GM19467 (cell line): Measurements from ENCODE around the gene GIT2.
"Not testable (repeated sequence)": the region's sequence is repeated elsewhere in the genome, so short reads cannot be mapped to it uniquely, and the experiment has no call there.

Experiments used
- ATAC-seq: cut with Tn5 transposase; IDR thresholded peaks from one replicate; pipeline ENCODE4 v1.9.1; 2021; ENCODE audit warnings: mild to moderate bottlenecking, moderate library complexity; ENCODE audit not compliant: unreplicated experiment

Gene GIT2

DNA sequence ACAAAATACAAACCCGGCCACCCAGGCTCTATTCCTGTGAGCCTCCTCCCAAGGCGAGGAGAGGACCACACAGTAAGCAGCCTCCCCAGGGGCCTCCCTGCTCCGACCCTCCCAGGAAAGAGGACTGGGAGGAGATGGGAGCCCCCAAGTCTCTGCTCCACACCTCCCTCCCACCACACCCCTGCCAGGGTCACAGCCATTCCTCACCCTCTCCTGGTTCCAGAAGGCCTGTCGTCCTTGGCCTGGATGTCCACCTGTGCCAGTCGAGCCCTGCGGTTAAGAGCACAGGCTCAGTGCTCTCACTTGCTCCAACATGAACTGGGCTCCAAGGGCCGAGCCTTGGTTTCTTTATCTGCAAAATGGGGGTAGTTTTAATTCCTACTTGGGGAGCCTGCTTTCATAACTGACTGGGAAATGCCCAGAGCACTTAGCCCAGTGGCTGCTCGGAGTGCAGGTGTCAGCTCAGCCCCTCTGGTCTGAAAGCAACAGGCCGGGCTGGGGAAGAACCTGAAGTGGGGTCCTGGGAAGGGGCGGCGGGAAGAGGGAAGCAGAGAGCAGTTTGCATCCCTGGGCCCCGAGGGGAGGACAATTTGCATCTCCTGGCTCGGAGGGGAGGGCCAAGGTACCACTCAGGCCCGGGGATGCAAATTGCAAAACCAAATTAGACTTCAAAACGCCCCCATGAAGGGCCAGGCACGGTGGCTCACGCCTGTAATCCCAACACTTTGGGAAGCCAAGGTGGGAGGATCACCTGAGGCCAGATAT, 72.5 kb downstream of the GIT2 start:
- no peak for ATAC-seq

DNA sequence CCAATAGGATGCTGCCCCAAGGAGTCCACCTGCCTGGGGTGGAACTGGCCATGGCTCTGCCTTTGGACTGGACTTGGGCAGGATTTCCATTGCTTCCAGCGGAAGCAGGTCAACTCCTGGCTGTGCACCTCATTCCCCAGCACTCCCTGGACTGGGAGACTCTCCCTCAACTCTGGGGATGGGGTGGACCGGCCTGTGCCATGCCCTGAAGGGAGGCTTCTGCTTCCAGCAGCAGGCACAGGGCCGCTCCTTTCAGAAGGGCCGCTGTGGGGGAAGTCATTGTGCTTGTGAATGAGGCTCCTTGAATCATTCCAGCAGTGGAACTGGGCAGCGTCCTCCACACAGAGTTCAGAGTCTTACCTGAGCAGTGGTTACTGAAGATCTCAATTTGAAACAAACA, 73.1 kb downstream of the GIT2 start:
- no peak for ATAC-seq

DNA sequence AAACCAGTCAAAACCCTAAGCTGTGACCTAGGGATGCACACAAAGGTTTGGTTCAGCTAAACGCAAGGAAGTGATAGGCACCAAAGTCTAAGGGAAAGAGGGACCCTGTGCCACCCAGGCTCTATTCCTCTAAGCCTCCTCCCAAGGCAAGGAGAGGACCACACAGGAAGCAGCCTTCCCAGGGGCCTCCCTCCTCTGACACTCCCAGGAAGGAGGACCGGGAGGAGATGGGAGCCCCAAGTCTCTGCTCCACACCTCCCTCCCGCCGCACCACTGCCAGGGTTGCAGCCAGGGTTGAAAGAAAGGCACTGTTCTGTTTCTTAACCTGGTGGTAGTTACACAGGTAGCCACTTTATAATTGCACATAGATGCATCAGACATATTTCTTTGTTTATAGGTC, 74.2 kb downstream of the GIT2 start:
- ATAC-seq: no peak

- no peak for ATAC-seq
Measured at GRCh38 chr12:109920261-109920780, 75.8 kb downstream of the GIT2 start.

- no peak for ATAC-seq
Measured at GRCh38 chr12:109919456-109919855, 76.7 kb downstream of the GIT2 start.

- no peak for ATAC-seq
Measured at GRCh38 chr12:109916045-109916444, 80.1 kb downstream of the GIT2 start.

DNA sequence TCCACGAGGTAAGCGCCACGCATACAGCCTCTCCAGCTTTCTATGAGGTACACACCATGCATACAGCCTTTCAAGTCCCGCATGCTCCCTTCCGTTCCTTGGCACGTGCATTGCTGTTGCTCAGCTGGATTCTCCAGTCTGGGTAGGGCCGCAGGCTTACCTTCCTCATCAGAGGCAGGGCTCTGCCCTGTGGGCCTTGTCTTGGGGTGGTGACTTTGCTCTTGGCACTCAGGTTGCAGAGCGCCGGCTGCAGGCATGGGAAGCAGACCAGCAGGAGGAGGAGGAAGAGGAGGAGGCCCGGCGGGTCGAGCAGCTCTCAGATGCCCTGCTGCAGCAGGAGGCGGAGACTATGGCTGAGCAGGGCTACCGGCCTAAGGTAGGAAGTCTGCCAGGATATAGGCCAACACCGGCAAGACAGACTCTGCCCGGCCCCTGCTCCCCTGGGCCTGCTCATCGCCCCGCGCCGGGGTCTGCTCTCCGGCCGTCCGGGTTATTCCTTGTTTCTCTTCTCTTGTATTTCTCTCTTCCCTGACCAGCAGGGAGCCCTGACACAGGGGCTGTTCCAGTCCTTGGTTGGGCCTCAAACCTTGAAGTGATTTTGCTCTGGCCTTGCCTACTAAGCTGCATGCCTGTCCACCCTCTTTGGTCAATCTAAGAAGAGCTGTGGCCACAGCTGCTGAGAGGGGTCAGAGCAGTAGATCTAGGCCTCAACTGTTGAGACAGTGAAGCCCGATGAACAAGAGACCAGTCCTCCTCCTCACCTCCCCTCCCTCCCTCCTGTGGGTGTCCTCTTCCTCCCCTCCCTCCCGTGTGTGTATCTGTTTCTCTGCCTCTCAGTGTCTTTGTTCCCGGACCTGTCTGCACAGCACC, 80.8 kb downstream of the GIT2 start:
- ATAC-seq: no peak

DNA sequence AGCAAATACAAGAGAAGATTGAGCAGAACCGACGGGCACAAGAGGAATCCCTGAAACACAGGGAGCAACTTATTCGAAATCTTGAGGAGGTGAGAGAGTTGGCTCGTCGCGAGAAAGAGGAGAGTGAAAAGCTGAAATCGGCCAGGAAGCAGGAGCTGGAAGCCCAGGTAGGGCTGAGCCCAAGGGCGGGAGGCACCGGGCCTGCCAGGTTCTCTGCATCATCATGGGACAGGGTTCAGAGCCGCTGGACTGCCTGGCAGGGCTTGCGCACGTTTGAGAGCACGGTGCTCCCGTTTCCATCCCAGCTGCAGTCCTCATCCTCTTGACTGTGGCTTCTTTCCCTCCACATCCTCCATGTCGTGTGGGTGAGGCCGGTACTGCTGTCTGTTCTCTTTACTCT, 81.7 kb downstream of the GIT2 start:
- no peak for ATAC-seq

- no peak for ATAC-seq
Measured at GRCh38 chr12:109912855-109913321, 83.3 kb downstream of the GIT2 start.

GRCh38 chr12:109910969-109911348, 85.2 kb downstream of the GIT2 start:
- ATAC-seq: no peak

DNA sequence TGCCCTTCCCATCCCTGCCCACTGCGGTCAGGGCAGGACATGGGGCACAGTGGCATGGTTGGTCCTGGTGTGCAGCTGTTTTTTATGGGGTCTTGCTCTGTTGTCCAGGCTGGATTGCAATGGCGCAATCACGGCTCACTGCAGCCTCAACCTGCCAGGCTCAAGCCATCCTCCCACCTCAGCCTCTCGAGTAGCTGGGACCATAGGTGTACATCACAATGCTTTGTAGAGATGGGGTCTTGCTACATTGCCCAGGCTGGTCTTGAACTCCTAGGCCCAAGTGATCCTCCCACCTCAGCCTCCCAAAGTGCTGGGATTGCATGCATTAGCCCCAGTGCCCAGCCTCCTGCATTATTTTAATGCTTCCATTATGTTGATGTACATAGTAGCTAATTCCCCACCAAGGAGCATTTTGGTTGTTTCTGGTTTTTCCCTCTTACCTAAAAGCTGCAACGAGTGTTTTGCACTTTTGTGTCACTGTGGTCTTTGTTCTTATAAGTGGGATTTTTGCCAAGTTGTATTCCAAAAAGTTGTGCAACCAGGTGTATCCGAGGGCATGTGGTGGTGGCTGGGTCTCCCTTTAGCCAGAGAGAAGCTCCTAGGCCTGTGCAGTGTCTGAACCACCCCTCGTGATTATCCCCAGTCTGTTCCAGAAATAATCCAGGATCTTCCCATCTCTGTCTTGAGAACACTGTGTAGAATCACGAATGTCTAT, 85.8 kb downstream of the GIT2 start:
- ATAC-seq: no peak

DNA sequence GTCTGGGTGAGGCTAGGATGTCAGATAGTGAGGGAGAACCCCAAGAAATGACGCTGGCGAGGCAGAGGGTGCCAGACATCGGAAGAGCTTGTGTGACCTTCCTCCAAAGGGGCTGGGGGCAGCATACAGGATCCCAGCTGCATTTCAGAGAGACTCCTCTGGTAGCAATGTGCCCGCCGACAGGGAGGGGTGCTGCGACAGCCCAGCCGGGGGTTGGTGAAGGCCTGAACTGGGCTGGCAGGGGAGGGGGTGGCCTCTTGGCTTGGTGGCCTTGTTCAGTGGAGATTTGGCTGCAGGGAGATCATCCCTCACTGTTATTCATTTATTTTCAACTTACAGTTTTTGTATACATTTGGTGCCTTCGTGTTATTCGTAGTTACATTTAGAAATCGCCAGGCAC, 90.9 kb downstream of the GIT2 start:
- ATAC-seq: no peak

GRCh38 chr12:109902891-109903418, 93.2 kb downstream of the GIT2 start:
- no peak for ATAC-seq

- no peak for ATAC-seq
Measured at GRCh38 chr12:109900752-109901580, 95.2 kb downstream of the GIT2 start.

DNA sequence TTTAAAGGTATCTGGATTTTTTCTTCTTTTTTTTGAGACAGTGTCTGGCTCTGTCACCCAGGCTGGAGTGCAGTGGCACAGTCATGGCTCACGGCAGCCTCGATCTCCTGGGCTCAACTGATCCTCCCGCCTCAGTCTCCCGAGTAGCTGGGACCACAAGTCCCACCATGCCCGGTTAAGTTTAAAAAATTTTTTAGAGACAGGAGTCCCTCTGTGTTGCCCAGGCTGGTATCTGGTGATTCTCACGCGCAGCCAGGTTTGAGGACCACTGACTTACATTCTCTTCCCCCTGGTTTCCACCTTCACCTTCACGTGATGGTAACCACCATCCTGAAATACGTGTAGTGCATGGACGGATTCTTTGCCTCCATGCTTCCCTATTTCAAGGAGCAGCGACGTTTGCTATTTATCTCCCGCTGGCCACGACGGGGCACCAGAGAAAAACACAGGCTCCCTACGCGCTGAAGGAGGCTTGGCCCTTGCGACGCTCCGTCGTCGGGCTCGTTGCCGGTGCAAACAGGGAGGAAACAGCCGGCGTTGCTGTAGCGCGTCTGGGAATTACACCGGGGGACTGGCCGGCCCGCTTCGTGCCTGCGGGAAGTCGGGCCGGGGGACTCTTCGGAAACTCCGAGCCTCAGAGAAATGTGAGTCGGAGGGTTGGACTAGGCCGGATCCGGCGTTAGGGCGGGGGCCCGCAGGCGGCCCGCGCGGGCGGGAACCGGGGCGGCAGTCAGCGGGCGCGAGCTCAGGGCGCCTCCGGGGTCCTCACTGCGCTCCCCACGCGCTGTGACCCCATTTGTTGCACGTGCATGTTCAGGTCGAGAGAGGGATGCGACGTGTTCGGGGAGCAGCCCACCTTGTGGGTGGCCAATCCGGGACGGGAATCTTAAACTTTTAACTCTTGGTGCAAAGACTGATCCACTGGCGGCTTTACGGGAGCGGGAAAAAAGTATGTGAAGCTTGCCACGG, 96.1 kb downstream of the GIT2 start, which contains the start of gene TCHP:
Gene TCHP (plus strand): TSS at position 492 of the 969 bp plus-strand sequence. CDS start 2,753 bp downstream, outside the sequence.
- ATAC-seq: no peak

- not testable (repeated sequence) for ATAC-seq
Measured at GRCh38 chr12:109899345-109899744, 96.8 kb downstream of the GIT2 start.

- ATAC-seq: no peak
Measured at GRCh38 chr12:109897029-109897428, 99.1 kb downstream of the GIT2 start.

DNA sequence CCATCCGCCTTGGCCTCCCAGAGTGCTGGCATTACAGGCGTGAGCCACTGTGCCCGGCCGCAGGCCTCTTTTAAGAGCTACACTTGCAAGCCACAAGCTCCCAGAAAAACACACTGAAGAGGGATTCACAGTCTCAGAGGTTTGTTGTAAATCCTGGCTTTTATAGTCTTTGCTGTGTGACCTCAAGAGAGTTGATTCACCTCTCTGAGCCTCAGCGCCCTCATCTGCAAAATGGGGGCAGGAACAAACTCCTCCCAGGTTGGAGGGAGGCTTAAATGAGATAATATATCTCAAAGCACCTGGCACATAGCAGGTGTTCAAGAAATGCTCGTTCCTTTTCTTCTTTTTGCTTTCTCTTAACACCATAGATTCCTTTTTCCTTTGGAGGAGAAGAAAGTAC, 100.0 kb downstream of the GIT2 start:
- no peak for ATAC-seq

GRCh38 chr12:109894939-109895338, 101.2 kb downstream of the GIT2 start:
- ATAC-seq: no peak
